ENCODE data around the gene LUZP1.

LUZP1 gene

DNA sequence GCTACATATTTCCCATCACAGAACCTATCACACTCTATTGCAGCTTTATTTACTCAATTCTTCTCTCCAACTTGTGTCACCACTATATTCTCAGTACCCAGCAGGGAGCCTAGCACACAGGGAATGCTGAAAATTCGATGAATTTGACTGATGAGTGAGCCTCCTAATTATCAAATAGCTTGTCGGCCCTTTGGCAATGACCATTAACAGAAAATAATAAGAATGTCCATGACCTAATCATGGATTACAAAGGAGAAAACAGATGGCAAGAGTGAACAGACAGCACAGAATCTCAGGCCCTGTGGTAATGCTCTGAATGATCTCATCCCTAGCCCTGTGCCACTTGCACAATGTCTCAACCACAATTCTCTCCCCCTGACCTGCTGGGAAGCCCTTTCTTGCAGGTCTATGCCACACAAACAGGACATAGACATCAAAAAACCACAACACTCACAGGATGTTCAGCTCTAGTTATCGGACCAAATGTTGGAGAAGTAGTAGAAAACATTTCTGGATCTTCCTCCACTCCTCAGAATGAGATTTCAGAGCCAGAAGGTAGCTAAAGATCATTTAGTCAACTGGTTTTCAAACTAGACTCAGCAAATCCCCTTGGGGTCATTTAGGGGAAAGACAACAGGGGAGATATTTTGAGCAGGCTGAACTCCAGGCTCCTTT, 68.4 kb downstream of the LUZP1 start:
- H3K27ac ChIP-seq (ENCODE audit: low read depth, low read length) = no peak overlapping the region
- H3K4me1 ChIP-seq (ENCODE audit: control insufficient read depth, insufficient read depth, low read length) = peaks cover 9% of the 10 kb centered on the region
- no peak overlapping the region for H3K9ac ChIP-seq (ENCODE audit: low read length)
- H3K4me3 ChIP-seq (ENCODE audit: low read length) = no peak overlapping the region
- H3K36me3 ChIP-seq (ENCODE audit: control insufficient read depth, insufficient read depth, low read length) = no peaks in the 10 kb centered on the region
- no peaks in the 10 kb centered on the region for H3K27me3 ChIP-seq (ENCODE audit: control insufficient read depth, insufficient read depth, low read length)

- Histone ChIP-seq H3K4me3 (ENCODE audit: low read length) (no peak overlapping the region), H3K27ac (ENCODE audit: low read depth, low read length) (no peak overlapping the region), H3K27me3 (ENCODE audit: control insufficient read depth, insufficient read depth, low read length) (no peaks in the 10 kb centered on the region), H3K9ac (ENCODE audit: low read length) (no peak overlapping the region), H3K36me3 (ENCODE audit: control insufficient read depth, insufficient read depth, low read length) (no peaks in the 10 kb centered on the region), H3K4me1 (ENCODE audit: control insufficient read depth, insufficient read depth, low read length) (peaks cover 9% of the 10 kb centered on the region)
Measured at GRCh38 chr1:23099171-23099536, 69.5 kb downstream of the LUZP1 start.

DNA sequence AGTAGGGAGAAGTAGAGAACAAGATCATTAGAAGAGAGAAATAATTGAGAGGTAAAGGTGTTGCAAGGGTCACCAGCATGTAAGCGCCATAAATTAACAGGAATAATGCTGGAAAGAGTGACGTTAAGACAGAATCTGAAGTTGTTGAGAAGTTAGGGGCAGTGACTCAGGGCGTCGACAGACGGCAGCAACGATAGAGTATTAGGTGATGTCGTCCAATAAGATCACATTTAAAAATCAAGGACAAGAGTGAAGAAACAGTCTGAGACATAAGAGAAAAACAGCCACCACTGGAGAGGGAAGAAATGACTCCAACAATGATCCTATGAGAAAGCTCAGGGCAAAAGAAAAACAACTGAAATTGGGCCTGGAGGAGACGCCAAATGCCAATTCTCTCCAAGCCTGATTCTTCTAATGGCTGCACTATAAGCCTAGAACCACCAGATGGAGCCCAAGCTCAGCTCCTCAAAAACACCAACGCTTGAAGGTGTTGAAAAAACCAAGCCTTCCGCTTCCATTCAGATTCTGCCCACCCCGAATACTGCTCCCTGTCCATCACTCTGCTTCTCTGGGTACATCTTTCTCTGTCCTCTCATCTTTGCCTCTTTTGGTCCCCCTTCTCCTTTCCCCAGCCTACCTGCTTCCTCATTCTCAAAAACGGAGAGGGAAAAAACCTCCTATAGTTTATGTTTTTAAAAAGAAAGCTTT, 70.0 kb downstream of the LUZP1 start:
- H3K4me1 ChIP-seq (ENCODE audit: control insufficient read depth, insufficient read depth, low read length) = peaks cover 9% of the 10 kb centered on the region
- H3K27ac ChIP-seq (ENCODE audit: low read depth, low read length) = no peak overlapping the region
- H3K36me3 ChIP-seq (ENCODE audit: control insufficient read depth, insufficient read depth, low read length) = no peaks in the 10 kb centered on the region
- no peaks in the 10 kb centered on the region for H3K27me3 ChIP-seq (ENCODE audit: control insufficient read depth, insufficient read depth, low read length)
- H3K9ac ChIP-seq (ENCODE audit: low read length) = no peak overlapping the region
- no peak overlapping the region for H3K4me3 ChIP-seq (ENCODE audit: low read length)

DNA sequence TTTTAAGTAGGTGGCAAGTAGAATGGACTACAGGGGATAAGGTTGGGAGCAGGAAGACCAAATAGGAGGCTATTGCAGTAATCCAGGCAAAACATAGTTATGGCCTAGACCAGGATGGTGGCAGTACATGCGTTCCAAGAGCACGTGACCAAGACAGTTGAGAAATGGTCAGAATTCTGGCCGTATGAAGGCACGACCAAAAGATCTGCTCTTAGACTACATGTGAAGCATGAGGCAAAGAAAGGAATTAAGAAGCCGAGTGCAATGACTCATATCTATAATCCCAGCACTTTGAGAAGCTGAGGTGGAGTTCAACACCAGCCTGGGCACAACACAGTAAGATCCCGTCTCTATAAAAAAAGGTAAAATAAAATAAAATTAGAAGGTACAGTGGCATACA, 71.3 kb downstream of the LUZP1 start:
- no peak overlapping the region for H3K9ac ChIP-seq (ENCODE audit: low read length)
- peaks cover 8% of the 10 kb centered on the region for H3K36me3 ChIP-seq (ENCODE audit: control insufficient read depth, insufficient read depth, low read length)
- H3K27me3 ChIP-seq (ENCODE audit: control insufficient read depth, insufficient read depth, low read length) = no peaks in the 10 kb centered on the region
- H3K4me3 ChIP-seq (ENCODE audit: low read length) = no peak overlapping the region
- H3K27ac ChIP-seq (ENCODE audit: low read depth, low read length) = no peak overlapping the region
- H3K4me1 ChIP-seq (ENCODE audit: control insufficient read depth, insufficient read depth, low read length) = peaks cover 9% of the 10 kb centered on the region

- Histone ChIP-seq H3K36me3 (ENCODE audit: control insufficient read depth, insufficient read depth, low read length) (peaks cover 30% of the 10 kb centered on the region), H3K27me3 (ENCODE audit: control insufficient read depth, insufficient read depth, low read length) (no peaks in the 10 kb centered on the region), H3K27ac (ENCODE audit: low read depth, low read length) (no peak overlapping the region), H3K9ac (ENCODE audit: low read length) (no peak overlapping the region), H3K4me1 (ENCODE audit: control insufficient read depth, insufficient read depth, low read length) (no peaks in the 10 kb centered on the region), H3K4me3 (ENCODE audit: low read length) (no peak overlapping the region)
Measured at GRCh38 chr1:23092447-23092846, 76.2 kb downstream of the LUZP1 start.

DNA sequence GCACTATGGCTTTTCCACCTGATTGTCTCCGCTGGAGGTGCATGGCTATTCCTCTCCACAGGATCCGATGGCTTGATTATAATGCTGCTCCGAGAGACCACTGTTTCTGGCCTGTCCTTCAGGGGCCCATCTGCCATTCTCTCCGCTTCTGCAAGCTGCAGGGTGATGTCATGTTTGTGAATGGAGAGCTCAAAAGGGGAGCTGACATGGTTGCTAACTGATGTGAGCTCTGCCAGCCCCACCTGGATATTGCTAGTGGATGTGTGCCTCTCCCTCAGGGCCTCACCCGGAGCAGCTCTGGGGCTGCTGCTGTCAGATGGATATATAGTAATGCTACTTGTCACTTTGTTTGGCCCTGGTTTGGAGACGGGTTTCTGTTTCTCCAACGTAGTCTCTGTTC, 77.1 kb downstream of the LUZP1 start:
- Histone ChIP-seq H3K27me3 (ENCODE audit: control insufficient read depth, insufficient read depth, low read length) (no peaks in the 10 kb centered on the region), H3K9ac (ENCODE audit: low read length) (no peak overlapping the region), H3K4me1 (ENCODE audit: control insufficient read depth, insufficient read depth, low read length) (no peaks in the 10 kb centered on the region), H3K4me3 (ENCODE audit: low read length) (no peak overlapping the region), H3K27ac (ENCODE audit: low read depth, low read length) (no peak overlapping the region), H3K36me3 (ENCODE audit: control insufficient read depth, insufficient read depth, low read length) (peaks cover 30% of the 10 kb centered on the region)

GRCh38 chr1:23090056-23090455, 78.6 kb downstream of the LUZP1 start:
- no peak overlapping the region for H3K4me3 ChIP-seq (ENCODE audit: low read length)
- no peaks in the 10 kb centered on the region for H3K4me1 ChIP-seq (ENCODE audit: control insufficient read depth, insufficient read depth, low read length)
- H3K36me3 ChIP-seq (ENCODE audit: control insufficient read depth, insufficient read depth, low read length) = peaks cover 30% of the 10 kb centered on the region
- no peak overlapping the region for H3K9ac ChIP-seq (ENCODE audit: low read length)
- no peaks in the 10 kb centered on the region for H3K27me3 ChIP-seq (ENCODE audit: control insufficient read depth, insufficient read depth, low read length)
- no peak overlapping the region for H3K27ac ChIP-seq (ENCODE audit: low read depth, low read length)

DNA sequence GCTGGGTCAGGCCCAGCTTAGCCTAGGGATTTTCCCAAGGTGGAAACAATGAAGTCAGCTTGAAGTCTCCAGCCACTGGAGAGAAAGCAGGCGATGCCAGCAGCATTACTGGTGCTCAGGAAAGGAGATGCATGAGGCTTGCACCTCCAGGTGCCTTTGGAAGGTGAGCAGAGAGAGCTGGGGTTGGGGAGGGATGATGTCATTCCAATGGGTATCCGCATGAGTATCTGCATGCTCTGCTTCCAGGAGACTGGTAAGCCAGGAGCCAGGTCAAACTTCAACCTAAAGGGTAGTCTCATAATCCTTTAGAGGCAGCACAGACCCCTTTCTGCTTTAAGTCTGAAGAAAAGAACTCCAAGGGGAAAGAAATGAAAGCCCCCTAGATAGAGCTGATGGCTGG, 80.6 kb downstream of the LUZP1 start:
- Histone ChIP-seq H3K4me1 (ENCODE audit: control insufficient read depth, insufficient read depth, low read length) (no peaks in the 10 kb centered on the region), H3K27me3 (ENCODE audit: control insufficient read depth, insufficient read depth, low read length) (no peaks in the 10 kb centered on the region), H3K9ac (ENCODE audit: low read length) (no peak overlapping the region), H3K27ac (ENCODE audit: low read depth, low read length) (no peak overlapping the region), H3K36me3 (ENCODE audit: control insufficient read depth, insufficient read depth, low read length) (peaks cover 38% of the 10 kb centered on the region), H3K4me3 (ENCODE audit: low read length) (no peak overlapping the region)

DNA sequence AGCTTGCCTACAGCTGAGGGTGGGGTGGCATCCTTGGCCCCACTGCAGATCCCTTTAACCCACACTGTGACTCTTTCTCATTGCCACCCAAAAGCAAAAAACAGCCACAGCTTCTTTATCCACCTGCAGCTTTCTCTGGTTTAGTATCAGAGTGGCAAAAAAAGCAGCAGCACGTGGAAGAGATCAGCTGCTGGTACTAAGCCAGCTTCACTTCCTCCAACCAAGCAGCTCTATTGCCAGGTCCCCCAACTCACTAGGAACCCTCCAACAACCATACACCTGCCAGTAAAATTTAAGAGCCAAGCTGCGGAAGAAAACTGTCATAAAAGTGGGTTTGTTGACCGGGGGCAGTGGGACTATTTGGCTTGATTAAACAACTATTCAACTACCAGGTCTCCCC, 83.0 kb downstream of the LUZP1 start:
- Histone ChIP-seq H3K36me3 (ENCODE audit: control insufficient read depth, insufficient read depth, low read length) (peaks cover 28% of the 10 kb centered on the region), H3K27me3 (ENCODE audit: control insufficient read depth, insufficient read depth, low read length) (no peaks in the 10 kb centered on the region)

DNA sequence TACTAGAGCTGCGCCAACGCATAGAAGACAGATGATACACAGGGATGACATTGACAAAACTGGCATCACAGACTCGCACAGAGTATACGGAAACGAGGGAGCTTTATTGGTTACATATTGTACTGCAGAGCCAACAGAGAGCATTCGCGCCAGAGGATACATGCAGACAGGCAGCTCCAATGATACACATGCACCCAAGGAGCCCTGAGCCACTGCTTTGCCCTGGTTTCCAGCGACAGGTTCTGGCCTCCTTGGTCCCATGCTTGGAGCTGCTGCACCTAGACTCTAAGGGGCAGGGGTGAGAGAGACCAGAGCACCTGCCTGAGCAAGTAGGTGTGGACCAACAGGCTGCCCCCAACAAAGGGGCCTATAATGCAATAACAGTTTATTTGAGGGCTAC, 83.8 kb downstream of the LUZP1 start:
- no peak overlapping the region for H3K9ac ChIP-seq (ENCODE audit: low read length)
- no peak overlapping the region for H3K27ac ChIP-seq (ENCODE audit: low read depth, low read length)
- no peaks in the 10 kb centered on the region for H3K27me3 ChIP-seq (ENCODE audit: control insufficient read depth, insufficient read depth, low read length)
- peaks cover 28% of the 10 kb centered on the region for H3K36me3 ChIP-seq (ENCODE audit: control insufficient read depth, insufficient read depth, low read length)
- H3K4me3 ChIP-seq (ENCODE audit: low read length) = no peak overlapping the region
- H3K4me1 ChIP-seq (ENCODE audit: control insufficient read depth, insufficient read depth, low read length) = no peaks in the 10 kb centered on the region

More for the DNA sequence above, 83.0 kb downstream of the LUZP1 start:
- Histone ChIP-seq H3K4me1 (ENCODE audit: control insufficient read depth, insufficient read depth, low read length) (no peaks in the 10 kb centered on the region), H3K27ac (ENCODE audit: low read depth, low read length) (no peak overlapping the region), H3K9ac (ENCODE audit: low read length) (no peak overlapping the region), H3K4me3 (ENCODE audit: low read length) (no peak overlapping the region)

DNA sequence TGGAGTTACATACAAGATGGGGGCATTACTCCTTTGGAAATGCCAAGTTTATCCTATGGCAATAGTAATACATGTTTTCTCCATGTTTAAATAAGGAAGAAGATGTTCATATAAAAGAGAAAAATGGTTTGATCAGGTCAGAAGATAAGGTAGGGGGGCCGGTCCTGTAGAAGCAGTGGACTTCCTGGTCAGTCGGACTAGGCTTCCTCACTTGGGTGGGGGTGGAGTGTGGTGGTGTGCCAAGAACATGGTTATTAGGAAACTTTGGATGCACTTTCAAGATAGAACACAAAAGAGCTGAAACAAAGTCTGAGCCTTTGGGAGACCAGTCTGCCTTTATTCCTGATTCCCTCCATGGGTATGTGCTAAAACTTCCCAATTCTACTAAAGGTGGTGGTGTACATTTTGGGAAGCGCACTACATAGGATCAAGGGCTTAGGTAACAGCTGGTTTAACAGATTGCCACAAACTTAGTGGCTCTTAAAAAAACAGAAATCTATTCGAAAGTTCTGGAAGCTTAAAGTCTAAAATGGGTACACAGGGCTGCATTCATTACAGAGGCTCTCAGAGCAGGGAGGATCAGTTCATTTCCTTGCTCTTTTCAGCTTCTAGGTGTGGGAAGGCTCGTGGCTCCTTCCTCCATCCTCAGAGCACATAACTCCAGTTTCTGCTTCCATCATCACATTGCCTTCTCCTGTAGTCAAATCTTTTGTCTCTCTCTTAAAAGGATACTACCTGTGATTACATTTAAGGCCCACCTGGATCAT, 84.8 kb downstream of the LUZP1 start:
- Histone ChIP-seq H3K27ac (ENCODE audit: low read depth, low read length) (no peak overlapping the region), H3K27me3 (ENCODE audit: control insufficient read depth, insufficient read depth, low read length) (no peaks in the 10 kb centered on the region), H3K4me3 (ENCODE audit: low read length) (no peak overlapping the region), H3K9ac (ENCODE audit: low read length) (no peak overlapping the region), H3K4me1 (ENCODE audit: control insufficient read depth, insufficient read depth, low read length) (no peaks in the 10 kb centered on the region), H3K36me3 (ENCODE audit: control insufficient read depth, insufficient read depth, low read length) (peaks cover 34% of the 10 kb centered on the region)

GRCh38 chr1:23081376-23081775, 87.3 kb downstream of the LUZP1 start:
- no peaks in the 10 kb centered on the region for H3K4me1 ChIP-seq (ENCODE audit: control insufficient read depth, insufficient read depth, low read length)
- peaks cover 38% of the 10 kb centered on the region for H3K36me3 ChIP-seq (ENCODE audit: control insufficient read depth, insufficient read depth, low read length)
- no peak overlapping the region for H3K27ac ChIP-seq (ENCODE audit: low read depth, low read length)
- H3K27me3 ChIP-seq (ENCODE audit: control insufficient read depth, insufficient read depth, low read length) = no peaks in the 10 kb centered on the region
- H3K4me3 ChIP-seq (ENCODE audit: low read length) = no peak overlapping the region
- H3K9ac ChIP-seq (ENCODE audit: low read length) = no peak overlapping the region

Data from rectal smooth muscle tissue (tissue), 1 donor.